Measurements from ENCODE around the gene TNFRSF12A.

TNFRSF12A gene

GRCh38 chr16:2986623-2987188 is 33.5 kb upstream of the TNFRSF12A start:
- H3K9me3 ChIP-seq (ENCODE audit: control insufficient read depth, low read length): no peaks in the 10 kb centered on the region
- no peaks in the 10 kb centered on the region for H3K27me3 ChIP-seq (ENCODE audit: control insufficient read depth, insufficient read depth, low read length, poor library complexity, severe bottlenecking)
- H3K36me3 ChIP-seq (ENCODE audit: control insufficient read depth, insufficient read depth, low read length): no peaks in the 10 kb centered on the region
- no peak overlapping the region for H3K27ac ChIP-seq (ENCODE audit: insufficient read depth, low read depth, low read length, poor library complexity, severe bottlenecking)
- H3K4me1 ChIP-seq (ENCODE audit: control insufficient read depth, insufficient read depth, low read length): peaks cover 24% of the 10 kb centered on the region
- no peak overlapping the region for H3K4me3 ChIP-seq (ENCODE audit: insufficient read depth, low read depth, low read length)
- WGBS, 2 experiments: 93 to 94% methylated on average over 17 of the region's 17 CpGs

GRCh38 chr16:2987286-2987685 is 32.9 kb upstream of the TNFRSF12A start:
- Histone ChIP-seq H3K4me3 (ENCODE audit: insufficient read depth, low read depth, low read length) (no peak overlapping the region), H3K27me3 (ENCODE audit: control insufficient read depth, insufficient read depth, low read length, poor library complexity, severe bottlenecking) (no peaks in the 10 kb centered on the region), H3K36me3 (ENCODE audit: control insufficient read depth, insufficient read depth, low read length) (no peaks in the 10 kb centered on the region), H3K4me1 (ENCODE audit: control insufficient read depth, insufficient read depth, low read length) (peaks cover 19% of the 10 kb centered on the region), H3K27ac (ENCODE audit: insufficient read depth, low read depth, low read length, poor library complexity, severe bottlenecking) (no peak overlapping the region), H3K9me3 (ENCODE audit: control insufficient read depth, low read length) (no peaks in the 10 kb centered on the region)
- WGBS, 2 experiments: 88 to 89% methylated on average over 9 of the region's 9 CpGs

GRCh38 chr16:2987833-2988232 is 32.3 kb upstream of the TNFRSF12A start:
- Histone ChIP-seq H3K4me1 (ENCODE audit: control insufficient read depth, insufficient read depth, low read length) (peaks cover 19% of the 10 kb centered on the region), H3K36me3 (ENCODE audit: control insufficient read depth, insufficient read depth, low read length) (no peaks in the 10 kb centered on the region), H3K9me3 (ENCODE audit: control insufficient read depth, low read length) (no peaks in the 10 kb centered on the region), H3K27me3 (ENCODE audit: control insufficient read depth, insufficient read depth, low read length, poor library complexity, severe bottlenecking) (no peaks in the 10 kb centered on the region), H3K27ac (ENCODE audit: insufficient read depth, low read depth, low read length, poor library complexity, severe bottlenecking) (no peak overlapping the region), H3K4me3 (ENCODE audit: insufficient read depth, low read depth, low read length) (no peak overlapping the region)
- 60 to 70% methylated on average over 8 of the region's 8 CpGs for WGBS, 2 experiments

- Histone ChIP-seq H3K27me3 (ENCODE audit: control insufficient read depth, insufficient read depth, low read length, poor library complexity, severe bottlenecking) (no peaks in the 10 kb centered on the region), H3K9me3 (ENCODE audit: control insufficient read depth, low read length) (no peaks in the 10 kb centered on the region), H3K4me3 (ENCODE audit: insufficient read depth, low read depth, low read length) (no peak overlapping the region), H3K27ac (ENCODE audit: insufficient read depth, low read depth, low read length, poor library complexity, severe bottlenecking) (no peak overlapping the region), H3K4me1 (ENCODE audit: control insufficient read depth, insufficient read depth, low read length) (peaks cover 19% of the 10 kb centered on the region), H3K36me3 (ENCODE audit: control insufficient read depth, insufficient read depth, low read length) (no peaks in the 10 kb centered on the region)
- WGBS, 2 experiments: 66 to 69% methylated on average over 8 of the region's 8 CpGs
Observed at GRCh38 chr16:2988590-2989099, 31.5 kb upstream of the TNFRSF12A start.

GRCh38 chr16:2990891-2991290 is 29.3 kb upstream of the TNFRSF12A start:
- Histone ChIP-seq H3K9me3 (ENCODE audit: control insufficient read depth, low read length) (no peaks in the 10 kb centered on the region), H3K4me3 (ENCODE audit: insufficient read depth, low read depth, low read length) (no peak overlapping the region), H3K27ac (ENCODE audit: insufficient read depth, low read depth, low read length, poor library complexity, severe bottlenecking) (no peak overlapping the region), H3K4me1 (ENCODE audit: control insufficient read depth, insufficient read depth, low read length) (peaks cover 19% of the 10 kb centered on the region), H3K27me3 (ENCODE audit: control insufficient read depth, insufficient read depth, low read length, poor library complexity, severe bottlenecking) (no peaks in the 10 kb centered on the region), H3K36me3 (ENCODE audit: control insufficient read depth, insufficient read depth, low read length) (no peaks in the 10 kb centered on the region)
- WGBS, 2 experiments: 76 to 77% methylated on average over 10 of the region's 10 CpGs

- peaks cover 19% of the 10 kb centered on the region for H3K4me1 ChIP-seq (ENCODE audit: control insufficient read depth, insufficient read depth, low read length)
- H3K9me3 ChIP-seq (ENCODE audit: control insufficient read depth, low read length): no peaks in the 10 kb centered on the region
- no peaks in the 10 kb centered on the region for H3K27me3 ChIP-seq (ENCODE audit: control insufficient read depth, insufficient read depth, low read length, poor library complexity, severe bottlenecking)
- no peak overlapping the region for H3K27ac ChIP-seq (ENCODE audit: insufficient read depth, low read depth, low read length, poor library complexity, severe bottlenecking)
- H3K36me3 ChIP-seq (ENCODE audit: control insufficient read depth, insufficient read depth, low read length): no peaks in the 10 kb centered on the region
- no peak overlapping the region for H3K4me3 ChIP-seq (ENCODE audit: insufficient read depth, low read depth, low read length)
- WGBS, 2 experiments: 89 to 90% methylated on average over 12 of the region's 12 CpGs
Observed at GRCh38 chr16:2991566-2992261, 28.5 kb upstream of the TNFRSF12A start.

- Histone ChIP-seq H3K9me3 (ENCODE audit: control insufficient read depth, low read length) (no peaks in the 10 kb centered on the region), H3K27me3 (ENCODE audit: control insufficient read depth, insufficient read depth, low read length, poor library complexity, severe bottlenecking) (no peaks in the 10 kb centered on the region), H3K4me1 (ENCODE audit: control insufficient read depth, insufficient read depth, low read length) (peaks cover 16% of the 10 kb centered on the region), H3K27ac (ENCODE audit: insufficient read depth, low read depth, low read length, poor library complexity, severe bottlenecking) (no peak overlapping the region), H3K36me3 (ENCODE audit: control insufficient read depth, insufficient read depth, low read length) (no peaks in the 10 kb centered on the region), H3K4me3 (ENCODE audit: insufficient read depth, low read depth, low read length) (no peak overlapping the region)
- 93 to 94% methylated on average over 14 of the region's 14 CpGs for WGBS, 2 experiments
Observed at GRCh38 chr16:2992383-2993081, 27.6 kb upstream of the TNFRSF12A start.

- no peaks in the 10 kb centered on the region for H3K4me1 ChIP-seq (ENCODE audit: control insufficient read depth, insufficient read depth, low read length)
- H3K27me3 ChIP-seq (ENCODE audit: control insufficient read depth, insufficient read depth, low read length, poor library complexity, severe bottlenecking): no peaks in the 10 kb centered on the region
- WGBS, 2 experiments: 83 to 91% methylated on average over 13 of the region's 13 CpGs
- H3K36me3 ChIP-seq (ENCODE audit: control insufficient read depth, insufficient read depth, low read length): no peaks in the 10 kb centered on the region
- H3K9me3 ChIP-seq (ENCODE audit: control insufficient read depth, low read length): no peaks in the 10 kb centered on the region
- no peak overlapping the region for H3K4me3 ChIP-seq (ENCODE audit: insufficient read depth, low read depth, low read length)
- H3K27ac ChIP-seq (ENCODE audit: insufficient read depth, low read depth, low read length, poor library complexity, severe bottlenecking): no peak overlapping the region
Observed at GRCh38 chr16:2996298-2996697, 23.9 kb upstream of the TNFRSF12A start.

GRCh38 chr16:2999929-3000328 is 20.2 kb upstream of the TNFRSF12A start:
- no peaks in the 10 kb centered on the region for H3K36me3 ChIP-seq (ENCODE audit: control insufficient read depth, insufficient read depth, low read length)

GRCh38 chr16:3000540-3000939 is 19.6 kb upstream of the TNFRSF12A start:
- 86 to 94% methylated on average over 4 of the region's 4 CpGs for WGBS, 2 experiments
- H3K27ac ChIP-seq (ENCODE audit: insufficient read depth, low read depth, low read length, poor library complexity, severe bottlenecking): no peak overlapping the region
- H3K27me3 ChIP-seq (ENCODE audit: control insufficient read depth, insufficient read depth, low read length, poor library complexity, severe bottlenecking): peaks cover 10% of the 10 kb centered on the region

More at GRCh38 chr16:2999929-3000328, 20.2 kb upstream of the TNFRSF12A start:
- Histone ChIP-seq H3K4me3 (ENCODE audit: insufficient read depth, low read depth, low read length) (no peak overlapping the region), H3K9me3 (ENCODE audit: control insufficient read depth, low read length) (no peaks in the 10 kb centered on the region), H3K27ac (ENCODE audit: insufficient read depth, low read depth, low read length, poor library complexity, severe bottlenecking) (no peak overlapping the region), H3K4me1 (ENCODE audit: control insufficient read depth, insufficient read depth, low read length) (peaks cover 3% of the 10 kb centered on the region), H3K27me3 (ENCODE audit: control insufficient read depth, insufficient read depth, low read length, poor library complexity, severe bottlenecking) (peaks cover 4% of the 10 kb centered on the region)
- WGBS, 2 experiments: 93% methylated on average over 6 of the region's 6 CpGs

More at GRCh38 chr16:3000540-3000939, 19.6 kb upstream of the TNFRSF12A start:
- Histone ChIP-seq H3K36me3 (ENCODE audit: control insufficient read depth, insufficient read depth, low read length) (no peaks in the 10 kb centered on the region), H3K4me3 (ENCODE audit: insufficient read depth, low read depth, low read length) (no peak overlapping the region), H3K4me1 (ENCODE audit: control insufficient read depth, insufficient read depth, low read length) (peaks cover 4% of the 10 kb centered on the region), H3K9me3 (ENCODE audit: control insufficient read depth, low read length) (no peaks in the 10 kb centered on the region)

All from ectodermal cell (in vitro differentiated cells).